Measurements from ENCODE around the gene RNF19B. TPM values are rescaled to one million over a fixed set of nuclear protein-coding genes. Genes with fewer than 3 reads are reported as not detected.

Gene RNF19B
- total and polyA plus RNA-seq, 2 of the 8 experiments (the other 6 are each of a cell fraction or from before 2014, with no cell fraction given): 9.2 to 11.2 TPM

GRCh38 chr1:32888134-32888533, 76.5 kb downstream of the RNF19B start:
- Histone ChIP-seq H4K20me1 (replicated peaks in 1 of 2; ENCODE audit: control insufficient read depth in 1 of 2, insufficient read depth in 2 of 2, low read length in 2 of 2) (peaks cover 0 to 18% of the 10 kb centered on the region in 2 experiments), H3K56ac (replicated peaks; ENCODE audit: insufficient read length, low read depth, low read length) (no peak overlapping the region), H2BK12ac (ENCODE audit: low read depth, low read length) (no peak overlapping the region), H3K9me3 (ENCODE audit: insufficient read depth in 2 of 2, low read depth in 1 of 2, low read length in 1 of 2) (peaks cover 0 to 6% of the 10 kb centered on the region in 2 experiments; a peak in 1 of 4 replicates), H4K91ac (replicated peaks; ENCODE audit: insufficient read length, low read length) (no peak overlapping the region), H2BK15ac (ENCODE audit: low read length) (no peak overlapping the region), H2AK5ac (ENCODE audit: low read depth, low read length) (no peak overlapping the region), H3K4ac (replicated peaks; ENCODE audit: insufficient read length, low read depth, low read length) (no peak overlapping the region), H3K79me1 (ENCODE audit: low read depth, low read length) (no peaks in the 10 kb centered on the region), H3K18ac (ENCODE audit: extremely low read depth, low read length) (no peak overlapping the region), H2BK5ac (ENCODE audit: low read depth, low read length) (no peak overlapping the region), H3K4me1 (replicated peaks in 1 of 4; ENCODE audit: control insufficient read depth in 3 of 4, insufficient read depth in 4 of 4, low read length in 3 of 4) (peaks cover 0 to 9% (median 4%) of the 10 kb centered on the region in 4 experiments; a peak in 5 of 7 replicates), H3K23me2 (ENCODE audit: low read depth, low read length) (peaks cover 5% of the 10 kb centered on the region; the same call in 1 of the 2 replicates), H3K36me3 (ENCODE audit: control insufficient read depth in 2 of 4, insufficient read depth in 4 of 4, low read length in 3 of 4) (no peaks in the 10 kb centered on the region), H2BK20ac (ENCODE audit: low read length) (no peak overlapping the region), H3K27ac (ENCODE audit: low read depth, low read length) (no peak overlapping the region), H3K4me3 (ENCODE audit: extremely low read depth in 1 of 4, insufficient read depth in 2 of 4, low read depth in 3 of 4, low read length in 4 of 4) (no peak overlapping the region), H3K23ac (ENCODE audit: insufficient read length) (no peak overlapping the region), H2BK120ac (replicated peaks; ENCODE audit: low read depth, low read length) (no peak overlapping the region), H3K14ac (ENCODE audit: insufficient read length) (no peak overlapping the region), H3K27me3 (replicated peaks in 1 of 4; ENCODE audit: control insufficient read depth in 3 of 4, extremely low read depth in 1 of 4, insufficient read depth in 3 of 4, low read length in 3 of 4) (peaks cover 5 to 56% (median 32%) of the 10 kb centered on the region in 4 experiments), H4K5ac (ENCODE audit: insufficient read length, low read depth, low read length) (no peak overlapping the region), H2AFZ (ENCODE audit: low read length) (no peak overlapping the region), H4K8ac (ENCODE audit: extremely low read depth, insufficient read depth, low read length) (no peak overlapping the region), H3K9ac (replicated peaks in 1 of 4; ENCODE audit: extremely low read depth in 1 of 4, low read depth in 3 of 4, low read length in 3 of 4) (no peak overlapping the region; a peak in 1 of 7 replicates), H3K79me2 (ENCODE audit: control insufficient read depth in 1 of 2, insufficient read depth in 2 of 2, low read length in 2 of 2) (no peaks in the 10 kb centered on the region), H3K4me2 (ENCODE audit: insufficient read depth in 1 of 2, low read depth in 2 of 2, low read length in 2 of 2) (no peak overlapping the region)
- no peak for DNase-seq (ENCODE audit: low read depth in 1 of 2, low spot score in 2 of 2)
- ChIA-PET CTCF (ENCODE audit: partially characterized antibody) (interaction anchor here (1.5 to 19.0 kb wide), 3 partner anchors 4 to 27 kb away, joined by 4 to 382 read pairs (median 382); partner anchors contain the start of genes FNDC5 and HPCA), POLR2A (ENCODE audit: partially characterized antibody) (no interaction called here)
- whole genome bisulfite sequencing, 2 experiments (ENCODE audit: extremely low coverage in 1 of 2, insufficient coverage in 1 of 2, insufficient read length in 1 of 2, insufficient replicate concordance in 2 of 2, low coverage in 1 of 2, low lambda C conversion rate in 2 of 2, missing lambda C conversion rate in 1 of 2): 74% methylated on average over 3 of the region's 3 CpGs; no CpG with 5 or more reads in 1 of the 2 experiments
- TF ChIP-seq HDAC2 (IDR thresholded peaks at IDR 0.05; ENCODE audit: borderline replicate concordance in 1 of 2, low read depth in 2 of 2, low read length in 2 of 2) (no peak), SP4 (IDR thresholded peaks at IDR 0.05; ENCODE audit: low read length) (no peak)
- no peak for FAIRE-seq
